Astrocyte (in vitro differentiated cells and primary cell): ENCODE data around the gene PNPLA7.

Experiments used
- CTCF ChIP-seq: IDR thresholded peaks from 2 replicates; pipeline ENCODE4 v1.5.1; 2011; ENCODE audit warnings: low read depth, mild to moderate bottlenecking, inconsistent platforms, low read length, moderate library complexity; ENCODE audit not compliant: insufficient read depth
- EZH2 ChIP-seq: IDR thresholded peaks from 2 replicates; pipeline ENCODE4 v1.6.1; 2012; ENCODE audit warnings: mild to moderate bottlenecking, low read length, inconsistent platforms; ENCODE audit not compliant: insufficient read depth

GRCh38 chr9:137588891-137589290, 38.7 kb upstream of the PNPLA7 start:
- TF ChIP-seq CTCF, result no peak
- TF ChIP-seq EZH2, result no peak
